GM08714 (cell line): ENCODE measurements around the gene CSMD2.

Experiments used
- H3K4me3 ChIP-seq: fragments of 200-500 bp; sonication (Bioruptor generic); 2 replicates; pipeline ENCODE4 v1.5.1; 2014; ENCODE audit warnings: mild to moderate bottlenecking, low read length, inconsistent platforms
- ZNF274 ChIP-seq: IDR thresholded peaks from 2 replicates; pipeline ENCODE4 v1.6.1; 2012; ENCODE audit warnings: mild to moderate bottlenecking, low read depth, low read length

Gene CSMD2

GRCh38 chr1:33971913-33972312, 193.1 kb downstream of the CSMD2 start:
- no peak for TF ChIP-seq ZNF274
- no peak overlapping the region for H3K4me3 ChIP-seq

- no peak overlapping the region for H3K4me3 ChIP-seq
- TF ChIP-seq ZNF274 = no peak
These were observed 193.9 kb downstream of the CSMD2 start for GRCh38 chr1:33971018-33971710.

- H3K4me3 ChIP-seq = no peak overlapping the region
- TF ChIP-seq ZNF274 = no peak
These were observed 194.7 kb downstream of the CSMD2 start for GRCh38 chr1:33970148-33970825.

- H3K4me3 ChIP-seq = no peak overlapping the region
- TF ChIP-seq ZNF274 = no peak
These were observed 198.5 kb downstream of the CSMD2 start for GRCh38 chr1:33966346-33967141.

- no peak for TF ChIP-seq ZNF274
These were observed 199.9 kb downstream of the CSMD2 start for GRCh38 chr1:33965086-33965485.

GRCh38 chr1:33962061-33962460, 203.0 kb downstream of the CSMD2 start:
- H3K4me3 ChIP-seq = no peak overlapping the region
- TF ChIP-seq ZNF274 = no peak

More at GRCh38 chr1:33965086-33965485, 199.9 kb downstream of the CSMD2 start:
- no peak overlapping the region for H3K4me3 ChIP-seq

- TF ChIP-seq ZNF274 = no peak
These were observed 204.7 kb downstream of the CSMD2 start for GRCh38 chr1:33960188-33960895.

GRCh38 chr1:33957854-33958253, 207.2 kb downstream of the CSMD2 start:
- TF ChIP-seq ZNF274 = no peak
- H3K4me3 ChIP-seq = no peak overlapping the region

More at GRCh38 chr1:33960188-33960895, 204.7 kb downstream of the CSMD2 start:
- no peak overlapping the region for H3K4me3 ChIP-seq

GRCh38 chr1:33955096-33955495, 209.9 kb downstream of the CSMD2 start:
- TF ChIP-seq ZNF274 = no peak
- H3K4me3 ChIP-seq = no peak overlapping the region

GRCh38 chr1:33949570-33949969, 215.5 kb downstream of the CSMD2 start:
- no peak for TF ChIP-seq ZNF274
- no peak overlapping the region for H3K4me3 ChIP-seq

- no peak for TF ChIP-seq ZNF274
These were observed 216.7 kb downstream of the CSMD2 start for GRCh38 chr1:33948291-33948690.

GRCh38 chr1:33946836-33947235, 218.2 kb downstream of the CSMD2 start:
- TF ChIP-seq ZNF274 = no peak
- H3K4me3 ChIP-seq = no peak overlapping the region

More at GRCh38 chr1:33948291-33948690, 216.7 kb downstream of the CSMD2 start:
- no peak overlapping the region for H3K4me3 ChIP-seq

GRCh38 chr1:33944846-33945245, 220.2 kb downstream of the CSMD2 start:
- H3K4me3 ChIP-seq = no peak overlapping the region
- TF ChIP-seq ZNF274 = no peak

GRCh38 chr1:33943978-33944377, 221.1 kb downstream of the CSMD2 start:
- no peak for TF ChIP-seq ZNF274
- H3K4me3 ChIP-seq = no peak overlapping the region
